Measurements from ENCODE around the gene SIGLEC10. TPM values are rescaled to one million over a fixed set of nuclear protein-coding genes. Genes with fewer than 3 reads are reported as not detected.
"Not testable (repeated sequence)": the region's sequence is repeated elsewhere in the genome, so short reads cannot be mapped to it uniquely, and the experiment has no call there.

Gene SIGLEC10
- total RNA-seq, 1 donor from 2014 or later = not detected

DNA sequence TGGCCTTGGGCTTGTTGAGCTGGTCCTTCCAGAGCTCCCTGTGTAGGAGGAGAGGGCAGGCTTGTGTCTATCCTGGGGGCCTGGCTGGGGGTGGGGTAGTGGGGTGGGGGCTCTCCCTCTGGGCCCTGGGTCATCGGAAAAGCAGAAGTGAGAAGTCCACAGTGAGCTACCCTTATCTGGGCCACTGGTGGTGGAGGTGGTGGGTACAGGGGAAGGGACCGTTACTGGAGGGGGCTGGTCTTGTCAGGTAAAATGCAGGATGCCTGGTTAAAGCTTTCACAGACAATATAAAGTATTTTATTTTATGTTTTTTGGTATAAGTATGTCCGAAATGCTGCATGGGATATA is 342 bp upstream of the SIGLEC10 start:
- Mint-ChIP-seq H3K4me3 (no peak overlapping the region), H3K4me1 (ENCODE audit: unreplicated experiment) (no peaks in the 10 kb centered on the region), H3K27me3 (peaks cover 9% of the 10 kb centered on the region), H3K27ac (no peak overlapping the region), H3K36me3 (no peaks in the 10 kb centered on the region), H3K9me3 (no peaks in the 10 kb centered on the region)
- TF ChIP-seq, protein P1, sequence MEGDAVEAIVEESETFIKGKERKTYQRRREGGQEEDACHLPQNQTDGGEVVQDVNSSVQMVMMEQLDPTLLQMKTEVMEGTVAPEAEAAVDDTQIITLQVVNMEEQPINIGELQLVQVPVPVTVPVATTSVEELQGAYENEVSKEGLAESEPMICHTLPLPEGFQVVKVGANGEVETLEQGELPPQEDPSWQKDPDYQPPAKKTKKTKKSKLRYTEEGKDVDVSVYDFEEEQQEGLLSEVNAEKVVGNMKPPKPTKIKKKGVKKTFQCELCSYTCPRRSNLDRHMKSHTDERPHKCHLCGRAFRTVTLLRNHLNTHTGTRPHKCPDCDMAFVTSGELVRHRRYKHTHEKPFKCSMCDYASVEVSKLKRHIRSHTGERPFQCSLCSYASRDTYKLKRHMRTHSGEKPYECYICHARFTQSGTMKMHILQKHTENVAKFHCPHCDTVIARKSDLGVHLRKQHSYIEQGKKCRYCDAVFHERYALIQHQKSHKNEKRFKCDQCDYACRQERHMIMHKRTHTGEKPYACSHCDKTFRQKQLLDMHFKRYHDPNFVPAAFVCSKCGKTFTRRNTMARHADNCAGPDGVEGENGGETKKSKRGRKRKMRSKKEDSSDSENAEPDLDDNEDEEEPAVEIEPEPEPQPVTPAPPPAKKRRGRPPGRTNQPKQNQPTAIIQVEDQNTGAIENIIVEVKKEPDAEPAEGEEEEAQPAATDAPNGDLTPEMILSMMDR (conservative IDR thresholded peaks at IDR 0.05) = no peak
- DNase-seq (ENCODE audit: extremely low spot score, unreplicated experiment) = no peak

- H3K27me3 Mint-ChIP-seq; H3K27ac Mint-ChIP-seq; H3K9me3 Mint-ChIP-seq; H3K4me1 Mint-ChIP-seq (ENCODE audit: unreplicated experiment); H3K4me3 Mint-ChIP-seq; H3K36me3 Mint-ChIP-seq; DNase-seq (ENCODE audit: extremely low spot score, unreplicated experiment): not testable (repeated sequence)
These were observed 1.0 kb downstream of the SIGLEC10 start for GRCh38 chr19:51416422-51416821.

DNA sequence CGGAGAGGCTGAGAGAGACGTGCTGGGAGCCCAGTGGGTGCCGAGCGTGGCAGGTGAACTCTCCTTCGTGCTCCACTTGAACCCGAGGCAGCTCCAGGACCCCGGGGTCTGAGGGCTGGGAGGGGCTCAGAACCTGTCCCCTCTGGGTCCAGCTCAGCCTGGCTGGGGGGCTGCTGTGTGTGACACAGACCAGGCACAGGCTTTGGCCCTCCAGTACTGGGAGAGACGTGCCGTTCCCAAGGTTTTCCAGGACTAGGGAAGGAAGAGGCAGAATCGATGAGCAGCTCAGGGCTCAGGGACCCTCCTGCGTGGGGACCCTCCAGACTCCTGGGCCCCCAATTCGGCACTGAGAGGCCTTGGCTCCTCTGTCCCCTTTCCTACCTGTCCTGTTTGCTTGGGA is 2.3 kb downstream of the SIGLEC10 start:
- no peak for DNase-seq (ENCODE audit: extremely low spot score, unreplicated experiment)
- Mint-ChIP-seq H3K27me3 (peaks cover 9% of the 10 kb centered on the region), H3K4me1 (ENCODE audit: unreplicated experiment) (no peaks in the 10 kb centered on the region), H3K27ac (no peak overlapping the region), H3K4me3 (no peak overlapping the region), H3K9me3 (no peaks in the 10 kb centered on the region), H3K36me3 (no peaks in the 10 kb centered on the region)
- TF ChIP-seq, protein P1 (conservative IDR thresholded peaks at IDR 0.05) = no peak

DNA sequence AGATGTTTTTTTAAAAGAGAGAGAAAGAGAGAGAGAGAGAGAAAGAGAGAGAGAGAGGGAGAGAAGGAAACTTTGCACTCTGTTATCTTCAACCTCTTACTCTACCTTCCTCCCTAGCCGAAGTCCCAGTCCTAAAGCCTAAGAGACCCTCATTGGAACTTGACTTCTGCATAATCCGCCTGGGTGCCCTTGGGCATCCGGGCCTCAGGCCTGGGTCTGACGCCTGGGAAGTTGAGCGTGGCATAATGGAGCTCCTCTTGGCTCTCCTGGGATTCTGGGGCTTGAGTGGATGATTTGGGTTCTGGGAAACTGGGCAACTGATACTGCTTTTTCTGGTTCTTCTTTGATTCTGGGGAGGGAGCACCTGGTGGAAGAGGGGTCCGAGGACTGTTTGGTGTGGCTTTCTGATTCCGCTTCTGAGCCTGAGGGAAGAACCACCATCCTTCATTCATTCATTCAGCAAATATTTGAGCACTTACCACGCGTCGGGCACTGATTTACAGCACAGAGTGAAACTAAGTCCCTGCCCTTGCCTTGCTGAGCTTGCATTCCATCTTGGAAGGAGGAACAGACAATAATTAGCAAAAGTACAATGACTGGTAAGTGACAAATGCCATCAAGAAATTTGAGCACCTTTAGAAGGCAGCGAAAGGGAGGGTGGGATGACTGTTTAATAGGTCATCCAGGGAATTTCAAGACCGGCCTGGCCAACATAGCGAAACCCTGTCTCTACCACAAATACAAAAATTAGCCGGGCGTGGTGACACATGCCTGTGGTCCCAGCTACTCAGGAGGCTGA is 6.3 kb downstream of the SIGLEC10 start:
- H3K36me3 Mint-ChIP-seq = no peaks in the 10 kb centered on the region
- no peaks in the 10 kb centered on the region for H3K4me1 Mint-ChIP-seq (ENCODE audit: unreplicated experiment)
- TF ChIP-seq, protein P1 (conservative IDR thresholded peaks at IDR 0.05) = no peak
- no peaks in the 10 kb centered on the region for H3K27me3 Mint-ChIP-seq
- no peak overlapping the region for H3K4me3 Mint-ChIP-seq
- no peak for DNase-seq (ENCODE audit: extremely low spot score, unreplicated experiment)
- no peaks in the 10 kb centered on the region for H3K9me3 Mint-ChIP-seq
- no peak overlapping the region for H3K27ac Mint-ChIP-seq

DNA sequence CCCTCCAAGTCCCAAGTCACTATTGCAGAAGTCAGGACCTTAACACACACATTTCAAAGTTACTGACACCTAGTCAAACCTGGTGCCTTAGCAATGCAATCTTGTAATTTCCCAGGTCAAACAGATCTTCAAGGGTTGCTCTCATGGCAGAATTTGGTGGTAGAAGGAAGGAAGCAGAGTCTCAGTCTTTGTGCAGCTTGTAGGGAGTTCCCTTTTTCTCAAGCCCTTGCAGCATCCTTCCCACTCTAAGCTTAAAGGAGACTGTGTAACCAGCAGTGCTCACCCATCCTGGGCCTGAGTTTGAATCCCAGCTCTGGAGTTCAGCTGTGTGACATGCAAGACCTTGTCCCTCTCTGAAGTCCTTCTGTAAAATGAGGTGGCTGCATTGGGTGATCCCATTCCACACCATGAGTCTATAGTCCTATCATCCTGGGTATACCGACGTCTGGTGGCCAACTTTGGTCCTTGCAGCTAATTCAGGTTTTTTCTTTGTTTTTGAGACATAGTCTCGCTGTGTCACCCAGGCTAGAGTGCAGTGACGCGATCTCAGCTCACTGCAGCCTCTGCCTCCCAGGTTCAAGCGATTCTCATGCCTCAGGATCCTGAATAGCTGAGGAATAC is 9.8 kb downstream of the SIGLEC10 start:
- peaks cover 4% of the 10 kb centered on the region for H3K36me3 Mint-ChIP-seq
- TF ChIP-seq, protein P1 (conservative IDR thresholded peaks at IDR 0.05) = peak; percentile 62

GRCh38 chr19:51402117-51402516 is 15.3 kb downstream of the SIGLEC10 start:
- Mint-ChIP-seq H3K36me3 (peaks cover 7% of the 10 kb centered on the region), H3K27ac (no peak overlapping the region), H3K4me3 (no peak overlapping the region), H3K27me3 (no peaks in the 10 kb centered on the region), H3K4me1 (ENCODE audit: unreplicated experiment) (peaks cover 11% of the 10 kb centered on the region), H3K9me3 (peaks cover 20% of the 10 kb centered on the region)
- TF ChIP-seq, protein P1 (conservative IDR thresholded peaks at IDR 0.05) = no peak
- DNase-seq (ENCODE audit: extremely low spot score, unreplicated experiment) = no peak

More for the DNA sequence above, 9.8 kb downstream of the SIGLEC10 start:
- H3K9me3 Mint-ChIP-seq = peaks cover 8% of the 10 kb centered on the region
- H3K27me3 Mint-ChIP-seq = no peaks in the 10 kb centered on the region
- H3K4me1 Mint-ChIP-seq (ENCODE audit: unreplicated experiment) = no peaks in the 10 kb centered on the region
- H3K27ac Mint-ChIP-seq = no peak overlapping the region
- no peak overlapping the region for H3K4me3 Mint-ChIP-seq
- no peak for DNase-seq (ENCODE audit: extremely low spot score, unreplicated experiment)

DNA sequence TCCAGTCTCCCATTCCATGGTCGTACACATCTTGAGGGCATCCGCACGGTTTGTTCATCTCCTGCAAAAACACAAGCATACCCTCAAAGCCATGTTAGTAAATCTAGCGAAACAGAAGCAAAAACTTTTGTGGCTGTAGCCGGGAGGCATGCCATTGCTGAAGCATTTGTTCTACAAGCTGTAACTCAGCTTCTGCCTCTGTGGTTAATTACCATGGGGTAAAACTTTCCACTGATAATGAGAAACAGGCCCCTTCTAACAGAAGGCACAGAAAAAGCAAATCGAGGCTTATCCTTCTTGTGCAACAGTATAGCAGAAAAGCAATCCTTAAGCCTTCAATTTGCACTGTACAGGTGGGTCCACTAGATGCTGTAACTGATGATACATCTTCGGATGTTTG is 17.5 kb downstream of the SIGLEC10 start:
- not testable (repeated sequence) for H3K27ac Mint-ChIP-seq; H3K4me3 Mint-ChIP-seq; H3K27me3 Mint-ChIP-seq; H3K36me3 Mint-ChIP-seq; DNase-seq (ENCODE audit: extremely low spot score, unreplicated experiment)
- Mint-ChIP-seq H3K4me1 (ENCODE audit: unreplicated experiment) (peaks cover 14% of the 10 kb centered on the region), H3K9me3 (peaks cover 21% of the 10 kb centered on the region)

Measured in type B pancreatic cell (in vitro differentiated cells).